Prostate gland (tissue), 2 donors: ENCODE data around the gene TMEM117. TPM values are rescaled to one million over a fixed set of nuclear protein-coding genes. Genes with fewer than 3 reads are reported as not detected.
A peak's percentile ranks its signal among the peaks of the same experiment; 100 is the strongest.

Source experiments
- DNase-seq: peaks from one replicate; pipeline ENCODE4 v3.0.0-alpha.2; 2019; ENCODE audit warnings: low spot score
- H3K27ac ChIP-seq, 2 donors: fragments of 200-600 bp; sonication (generic); 2 replicates each; pipeline ENCODE4 v1.5.1; 2017 to 2019
- H3K27me3 ChIP-seq: fragments of 200-600 bp; sonication (generic); replicated peaks from 2 replicates; pipeline ENCODE4 v1.5.1; 2019; ENCODE audit not compliant: insufficient read depth
- H3K36me3 ChIP-seq, 2 donors: fragments of 200-600 bp; sonication (generic); 1 replicate in 1 of 2; 2 replicates in 1 of 2; pipeline versions ENCODE4 v1.5.1 to v1.8.1; 2017 to 2019
- H3K4me1 ChIP-seq: fragments of 200-600 bp; sonication (generic); replicated peaks from 2 replicates; pipeline ENCODE4 v1.5.1; 2019
- H3K4me3 ChIP-seq, 2 donors: fragments of 200-600 bp; sonication (generic); 2 replicates each; pipeline ENCODE4 v1.5.1; 2017 to 2019
- H3K9me3 ChIP-seq: fragments of 200-600 bp; sonication (generic); 2 replicates; pipeline ENCODE4 v1.5.1; 2017
- POLR2A ChIP-seq: fragments of 450-650 bp; IDR thresholded peaks from one replicate; pipeline ENCODE4 v1.6.1; 2016; ENCODE audit warnings: antibody characterized with exemption, mild to moderate bottlenecking
- POLR2AphosphoS5 ChIP-seq: sonication (generic); formaldehyde crosslinking; IDR thresholded peaks from one replicate; pipeline ENCODE4 v1.6.1; 2017; ENCODE audit warnings: antibody characterized with exemption
- WGBS: methylation state at CpG from one replicate; pipeline ENCODE4 v1.1.5; 2018; 5-methylcytosine and 5-hydroxymethylcytosine counted together
- intact Hi-C: fragments of 100-400 bp; cut with DNase I; formaldehyde crosslinking; loops from one replicate; pipeline ENCODE4 v1.14.2; 2022
- total RNA-seq, 2 donors: library from RNA; depleted of rRNA; stranded (reverse); fragments of >200 nt; gene quantifications; one replicate each; pipeline ENCODE4 v1.1.0, GENCODE V29; 2016
- TF ChIP-seq, protein P1 (sequence below), 4 experiments: fragments of 200-600 bp in 2 of 4; fragments of 450-650 bp in 2 of 4; sonication (generic) in 2 of 4; IDR thresholded peaks; 1 replicate in 3 of 4; 2 replicates in 1 of 4; pipeline ENCODE4 v1.5.1; 2016 to 2019; ENCODE audit warnings: antibody characterized with exemption in 4 of 4, mild to moderate bottlenecking in 2 of 4, moderate library complexity in 2 of 4

TMEM117 gene
- total RNA-seq, 2 donors from 2014 or later, result 15.5 to 26.5 TPM

DNA sequence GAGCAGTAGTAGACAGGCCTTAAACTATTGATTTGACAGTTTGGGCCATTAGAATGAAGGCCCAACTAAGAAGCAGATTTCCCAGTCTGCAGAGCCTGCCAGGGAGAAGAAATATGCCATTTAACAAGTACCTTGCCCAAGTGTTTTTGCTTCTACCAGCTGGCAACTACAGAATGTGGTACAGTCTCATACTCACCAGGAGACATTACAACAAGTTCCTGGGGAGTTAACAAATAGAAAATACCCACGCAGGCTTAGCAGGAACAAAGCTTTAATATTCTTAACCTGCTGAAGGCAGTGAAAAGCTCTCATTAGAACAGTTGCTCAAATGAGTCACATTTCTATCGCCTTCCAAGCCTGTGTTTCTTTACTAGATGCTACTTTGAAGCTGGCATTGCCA, 241.0 kb downstream of the TMEM117 start:
- Histone ChIP-seq H3K36me3 (no peaks in the 10 kb centered on the region), H3K27me3 (no peaks in the 10 kb centered on the region), H3K4me3 (no peak overlapping the region), H3K9me3 (no peaks in the 10 kb centered on the region), H3K4me1 (no peaks in the 10 kb centered on the region), H3K27ac (peak overlapping the region in 1 of 2 donors; percentile 25)
- TF ChIP-seq POLR2A (no peak), POLR2AphosphoS5 (no peak)
- WGBS, result 16% methylated on average over 2 of the region's 2 CpGs
- intact Hi-C loops, result no loop called here
- no peak for DNase-seq

DNA sequence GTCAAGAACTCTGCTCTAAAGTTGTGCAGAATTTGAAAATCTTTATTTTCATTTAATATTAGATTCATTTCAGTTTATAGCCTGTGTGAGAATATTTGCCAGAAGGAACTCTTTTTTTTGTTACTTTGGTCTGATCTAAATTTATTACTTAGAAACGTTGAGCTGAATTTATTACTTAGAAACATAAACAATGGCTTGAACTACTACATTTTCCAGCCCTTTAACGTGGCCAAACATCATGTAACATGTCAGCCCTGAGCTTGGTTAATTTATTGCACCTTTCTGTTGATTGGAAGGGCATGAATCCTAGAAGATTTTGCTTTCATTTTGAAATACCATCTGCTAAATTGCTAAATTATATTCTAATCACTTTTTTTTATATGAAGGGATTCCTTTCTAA, 241.4 kb downstream of the TMEM117 start:
- H3K9me3 ChIP-seq, result no peaks in the 10 kb centered on the region
- intact Hi-C loops, result no loop called here
- H3K4me3 ChIP-seq, result no peak overlapping the region
- 0% methylated on average over 2 of the region's 2 CpGs for WGBS
- TF ChIP-seq, protein P1, sequence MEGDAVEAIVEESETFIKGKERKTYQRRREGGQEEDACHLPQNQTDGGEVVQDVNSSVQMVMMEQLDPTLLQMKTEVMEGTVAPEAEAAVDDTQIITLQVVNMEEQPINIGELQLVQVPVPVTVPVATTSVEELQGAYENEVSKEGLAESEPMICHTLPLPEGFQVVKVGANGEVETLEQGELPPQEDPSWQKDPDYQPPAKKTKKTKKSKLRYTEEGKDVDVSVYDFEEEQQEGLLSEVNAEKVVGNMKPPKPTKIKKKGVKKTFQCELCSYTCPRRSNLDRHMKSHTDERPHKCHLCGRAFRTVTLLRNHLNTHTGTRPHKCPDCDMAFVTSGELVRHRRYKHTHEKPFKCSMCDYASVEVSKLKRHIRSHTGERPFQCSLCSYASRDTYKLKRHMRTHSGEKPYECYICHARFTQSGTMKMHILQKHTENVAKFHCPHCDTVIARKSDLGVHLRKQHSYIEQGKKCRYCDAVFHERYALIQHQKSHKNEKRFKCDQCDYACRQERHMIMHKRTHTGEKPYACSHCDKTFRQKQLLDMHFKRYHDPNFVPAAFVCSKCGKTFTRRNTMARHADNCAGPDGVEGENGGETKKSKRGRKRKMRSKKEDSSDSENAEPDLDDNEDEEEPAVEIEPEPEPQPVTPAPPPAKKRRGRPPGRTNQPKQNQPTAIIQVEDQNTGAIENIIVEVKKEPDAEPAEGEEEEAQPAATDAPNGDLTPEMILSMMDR (IDR thresholded peaks at IDR 0.05), result no peak
- TF ChIP-seq POLR2A, result no peak
- no peak for TF ChIP-seq POLR2AphosphoS5
- H3K4me1 ChIP-seq, result no peaks in the 10 kb centered on the region
- H3K36me3 ChIP-seq, result no peaks in the 10 kb centered on the region
- no peaks in the 10 kb centered on the region for H3K27me3 ChIP-seq
- H3K27ac ChIP-seq, result peak overlapping the region in 1 of 2 donors; percentile 25
- no peak for DNase-seq

DNA sequence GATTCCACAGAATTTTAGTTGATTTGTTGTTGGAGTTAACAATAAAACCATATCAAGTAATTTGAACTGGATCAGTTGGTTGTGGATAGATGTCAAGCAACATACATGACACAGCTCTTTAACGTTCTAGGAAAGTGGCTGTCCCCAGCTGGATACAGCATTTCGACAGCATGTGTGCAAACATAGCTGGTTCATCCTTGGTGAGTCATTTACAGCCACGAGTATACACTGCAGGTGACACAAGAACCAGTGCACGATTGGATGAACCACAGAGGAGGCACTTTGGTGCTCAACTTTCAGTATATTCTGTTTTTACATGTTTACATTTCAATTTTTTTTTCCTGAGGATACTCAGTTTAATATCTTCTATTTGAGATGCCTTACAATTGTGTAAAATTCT, 242.4 kb downstream of the TMEM117 start:
- DNase-seq, result no peak
- no peaks in the 10 kb centered on the region for H3K27me3 ChIP-seq
- no peaks in the 10 kb centered on the region for H3K36me3 ChIP-seq
- H3K9me3 ChIP-seq, result no peaks in the 10 kb centered on the region
- H3K27ac ChIP-seq, result no peak overlapping the region
- intact Hi-C loops, result no loop called here
- no peak overlapping the region for H3K4me3 ChIP-seq
- H3K4me1 ChIP-seq, result no peaks in the 10 kb centered on the region
- 68% methylated on average over 4 of the region's 4 CpGs for WGBS
- no peak for TF ChIP-seq POLR2AphosphoS5
- TF ChIP-seq, protein P1 (IDR thresholded peaks at IDR 0.05), result no peak
- no peak for TF ChIP-seq POLR2A

DNA sequence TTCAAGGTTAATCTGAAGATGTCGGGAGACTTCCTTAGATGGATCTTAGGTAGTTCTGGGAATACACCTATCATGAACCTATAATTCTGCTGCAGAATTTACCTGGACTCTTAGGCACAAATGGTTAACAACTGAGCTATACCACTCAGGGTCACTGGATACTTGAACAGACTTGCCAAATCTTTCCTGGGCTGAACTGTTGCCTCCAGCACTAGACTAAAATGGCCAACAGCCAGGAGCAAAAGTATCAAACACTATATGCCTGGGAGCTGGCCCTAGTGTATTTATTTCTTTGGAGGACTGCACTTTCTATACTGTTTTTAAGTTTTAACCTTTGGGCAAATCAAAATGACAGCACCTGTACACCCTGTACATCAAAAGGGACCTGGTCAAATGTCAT, 252.8 kb downstream of the TMEM117 start:
- Histone ChIP-seq H3K36me3 (no peaks in the 10 kb centered on the region), H3K27me3 (no peaks in the 10 kb centered on the region), H3K27ac (no peak overlapping the region), H3K9me3 (no peaks in the 10 kb centered on the region), H3K4me1 (no peaks in the 10 kb centered on the region), H3K4me3 (no peak overlapping the region)
- intact Hi-C loops, result no loop called here
- TF ChIP-seq POLR2AphosphoS5 (no peak), POLR2A (no peak)
- TF ChIP-seq, protein P1 (IDR thresholded peaks at IDR 0.05), result no peak
- no peak for DNase-seq
- 73% methylated on average over 1 of the region's 1 CpG for WGBS

DNA sequence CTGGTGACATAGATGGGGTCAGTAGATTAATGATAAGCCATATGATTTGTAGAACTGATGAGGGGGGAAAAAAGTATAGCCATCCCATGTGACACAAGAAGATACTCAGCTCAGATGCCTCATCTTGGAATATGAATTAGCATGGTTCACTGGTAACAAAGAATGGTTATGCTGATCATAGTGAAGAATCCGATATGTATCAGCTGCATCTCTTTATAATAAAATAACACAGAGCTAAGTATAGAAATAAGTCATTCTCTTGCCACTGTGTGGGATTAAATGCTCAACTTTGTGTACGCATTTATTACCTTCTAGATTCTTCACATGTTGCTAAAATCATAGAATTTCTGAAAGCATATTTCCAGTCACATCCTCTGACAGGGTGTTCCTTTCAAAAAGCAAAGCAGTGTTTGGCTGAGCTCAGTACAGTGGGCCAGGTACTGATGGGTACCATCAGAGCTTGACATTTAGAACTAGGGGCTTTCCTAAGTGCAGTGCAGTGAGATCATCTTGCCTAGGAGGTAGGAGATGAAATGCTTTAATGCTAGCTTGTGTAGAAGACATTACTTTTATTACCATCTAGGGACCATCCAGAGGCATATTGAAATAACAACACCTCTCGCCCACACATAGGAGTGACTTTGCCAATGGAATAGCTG, 256.2 kb downstream of the TMEM117 start:
- H3K27ac ChIP-seq, result no peak overlapping the region
- no peak for DNase-seq
- no peaks in the 10 kb centered on the region for H3K4me1 ChIP-seq
- WGBS, result 83% methylated on average over 3 of the region's 3 CpGs
- no peak overlapping the region for H3K4me3 ChIP-seq
- intact Hi-C loops, result no loop called here
- no peaks in the 10 kb centered on the region for H3K27me3 ChIP-seq
- no peaks in the 10 kb centered on the region for H3K36me3 ChIP-seq
- TF ChIP-seq POLR2A (no peak), POLR2AphosphoS5 (no peak)
- TF ChIP-seq, protein P1 (IDR thresholded peaks at IDR 0.05), result no peak
- no peaks in the 10 kb centered on the region for H3K9me3 ChIP-seq
